Trophoblast cell (in vitro differentiated cells and primary cell): ENCODE data around the gene LAMC3.

ENCODE experiments used
- DNase-seq, 2 donors: peaks; one replicate each; pipeline ENCODE4 v3.0.0-alpha.2; 2016
- H2AFZ ChIP-seq: 2 replicates; pipeline ENCODE4 v1.6.1; 2013; ENCODE audit warnings: low read length, moderate library complexity, mild to moderate bottlenecking; ENCODE audit not compliant: insufficient read depth, poor library complexity
- H2AK5ac ChIP-seq: 2 replicates; pipeline ENCODE4 v1.6.1; 2013; ENCODE audit warnings: mild to moderate bottlenecking, low read length
- H2BK120ac ChIP-seq: 2 replicates; pipeline ENCODE4 v1.6.1; 2013; ENCODE audit warnings: low read length, mild to moderate bottlenecking, moderate library complexity; ENCODE audit not compliant: insufficient read depth, poor library complexity
- H2BK12ac ChIP-seq: 2 replicates; pipeline ENCODE4 v1.6.1; 2013; ENCODE audit warnings: mild to moderate bottlenecking, low read length, moderate library complexity
- H2BK5ac ChIP-seq: 2 replicates; pipeline ENCODE4 v1.6.1; 2013; ENCODE audit warnings: low read length, low read depth, moderate library complexity, mild to moderate bottlenecking; ENCODE audit not compliant: poor library complexity
- H3K14ac ChIP-seq: 2 replicates; pipeline ENCODE4 v1.6.1; 2013; ENCODE audit warnings: mild to moderate bottlenecking, low read length
- H3K18ac ChIP-seq: 2 replicates; pipeline ENCODE4 v1.6.1; 2013; ENCODE audit warnings: mild to moderate bottlenecking, low read length
- H3K23ac ChIP-seq: 2 replicates; pipeline ENCODE4 v1.6.1; 2013; ENCODE audit warnings: low read length
- H3K27ac ChIP-seq: 2 replicates; pipeline ENCODE4 v1.5.1; 2013; ENCODE audit warnings: low read depth, mild to moderate bottlenecking, inconsistent platforms, low read length, moderate library complexity
- H3K27me3 ChIP-seq: 2 replicates; pipeline ENCODE4 v1.6.1; 2013; ENCODE audit warnings: inconsistent platforms, mild to moderate bottlenecking, low read length, moderate library complexity; ENCODE audit not compliant: insufficient read depth
- H3K36me3 ChIP-seq, 2 experiments: 1 replicate in 1 of 2; 2 replicates in 1 of 2; pipeline ENCODE4 v1.6.1; 2013; ENCODE audit warnings: low read length in 2 of 2, mild to moderate bottlenecking in 2 of 2, moderate library complexity in 1 of 2; ENCODE audit not compliant: insufficient read depth in 2 of 2, control insufficient read depth in 1 of 2
- H3K4ac ChIP-seq: 2 replicates; pipeline ENCODE4 v1.6.1; 2013; ENCODE audit warnings: low read depth, mild to moderate bottlenecking, low read length, moderate library complexity
- H3K4me1 ChIP-seq, 2 experiments: 1 replicate in 1 of 2; 2 replicates in 1 of 2; pipeline ENCODE4 v1.6.1; 2013; ENCODE audit warnings: low read length in 2 of 2, mild to moderate bottlenecking in 2 of 2, moderate library complexity in 1 of 2; ENCODE audit not compliant: insufficient read depth in 2 of 2, control insufficient read depth in 1 of 2
- H3K4me2 ChIP-seq: 2 replicates; pipeline ENCODE4 v1.6.1; 2013; ENCODE audit warnings: inconsistent platforms, mild to moderate bottlenecking, low read length, moderate library complexity
- H3K4me3 ChIP-seq: 2 replicates; pipeline ENCODE4 v1.5.1; 2013; ENCODE audit warnings: mild to moderate bottlenecking, low read depth, low read length, inconsistent platforms
- H3K79me1 ChIP-seq: one replicate; pipeline ENCODE4 v1.6.1; 2013; ENCODE audit warnings: low read length
- H3K79me2 ChIP-seq: 2 replicates; pipeline ENCODE4 v1.6.1; 2013; ENCODE audit warnings: low read length, mild to moderate bottlenecking; ENCODE audit not compliant: control insufficient read depth, insufficient read depth, poor library complexity
- H3K9ac ChIP-seq: 2 replicates; pipeline ENCODE4 v1.6.1; 2013; ENCODE audit warnings: mild to moderate bottlenecking, low read length
- H3K9me3 ChIP-seq: 2 replicates; pipeline ENCODE4 v1.6.1; 2013; ENCODE audit warnings: low read depth, mild to moderate bottlenecking, control low read depth, inconsistent platforms, low read length; ENCODE audit not compliant: insufficient read depth
- H4K12ac ChIP-seq: 2 replicates; pipeline ENCODE4 v1.6.1; 2013; ENCODE audit warnings: low read depth, mild to moderate bottlenecking, low read length, moderate library complexity
- H4K8ac ChIP-seq: 2 replicates; pipeline ENCODE4 v1.6.1; 2013; ENCODE audit warnings: low read depth, mild to moderate bottlenecking, low read length, moderate library complexity
- H4K91ac ChIP-seq: one replicate; pipeline ENCODE4 v1.6.1; 2013; ENCODE audit warnings: low read depth, mild to moderate bottlenecking, low read length, moderate library complexity
- WGBS: extraction: QIAGEN DNeasy Blood & Tissue Kit; methylation state at CpG from one replicate; pipeline ENCODE4 v1.1.7; 2013; ENCODE audit warnings: missing lambda C conversion rate; ENCODE audit not compliant: insufficient read length, insufficient coverage; ENCODE audit errors: extremely low coverage; 5-methylcytosine and 5-hydroxymethylcytosine counted together

The LAMC3 gene

GRCh38 chr9:130994135-130995085 is 14.6 kb upstream of the LAMC3 start:
- no CpG with 5 or more reads among the region's 6 CpGs for WGBS
- no peak overlapping the region for H2BK120ac ChIP-seq

GRCh38 chr9:130995086-130996011 is 13.6 kb upstream of the LAMC3 start:
- Histone ChIP-seq H3K18ac (no peak overlapping the region), H4K8ac (no peak overlapping the region)

More at GRCh38 chr9:130994135-130995085, 14.6 kb upstream of the LAMC3 start:
- Histone ChIP-seq H3K18ac (no peak overlapping the region), H3K14ac (no peak overlapping the region), H4K8ac (no peak overlapping the region), H3K4ac (no peak overlapping the region), H3K4me1 (no peaks in the 10 kb centered on the region), H4K91ac (no peak overlapping the region), H3K23ac (no peak overlapping the region), H3K79me2 (no peaks in the 10 kb centered on the region), H2BK5ac (no peak overlapping the region), H3K9me3 (no peaks in the 10 kb centered on the region), H3K79me1 (no peaks in the 10 kb centered on the region), H2AFZ (no peak overlapping the region), H3K4me3 (no peak overlapping the region), H3K27me3 (no peaks in the 10 kb centered on the region), H3K9ac (no peak overlapping the region), H2BK12ac (no peak overlapping the region), H3K27ac (no peak overlapping the region), H2AK5ac (no peak overlapping the region), H3K36me3 (no peaks in the 10 kb centered on the region), H3K4me2 (no peak overlapping the region), H4K12ac (no peak overlapping the region)
- no peak for DNase-seq

GRCh38 chr9:130996205-130996604 is 12.8 kb upstream of the LAMC3 start:
- no peak for DNase-seq
- H3K4ac ChIP-seq: no peak overlapping the region
- no peak overlapping the region for H2AK5ac ChIP-seq
- H3K4me3 ChIP-seq: peak overlapping the region; percentile 58
- no peak overlapping the region for H3K9ac ChIP-seq
- WGBS: no CpG with 5 or more reads among the region's 8 CpGs
- no peak overlapping the region for H2BK120ac ChIP-seq
- no peak overlapping the region for H3K14ac ChIP-seq
- H2AFZ ChIP-seq: no peak overlapping the region
- no peaks in the 10 kb centered on the region for H3K79me1 ChIP-seq
- no peaks in the 10 kb centered on the region for H3K4me1 ChIP-seq
- H3K36me3 ChIP-seq: no peaks in the 10 kb centered on the region
- no peak overlapping the region for H3K27ac ChIP-seq
- no peaks in the 10 kb centered on the region for H3K79me2 ChIP-seq
- H4K12ac ChIP-seq: no peak overlapping the region
- H3K23ac ChIP-seq: no peak overlapping the region
- H3K27me3 ChIP-seq: no peaks in the 10 kb centered on the region
- no peaks in the 10 kb centered on the region for H3K9me3 ChIP-seq
- H2BK5ac ChIP-seq: no peak overlapping the region
- no peak overlapping the region for H3K18ac ChIP-seq
- H4K91ac ChIP-seq: no peak overlapping the region
- H3K4me2 ChIP-seq: no peak overlapping the region
- H4K8ac ChIP-seq: no peak overlapping the region
- no peak overlapping the region for H2BK12ac ChIP-seq

More at GRCh38 chr9:130995086-130996011, 13.6 kb upstream of the LAMC3 start:
- Histone ChIP-seq H4K91ac (no peak overlapping the region), H2BK12ac (no peak overlapping the region), H2BK5ac (no peak overlapping the region), H3K4me3 (no peak overlapping the region), H3K79me2 (no peaks in the 10 kb centered on the region), H3K4me2 (no peak overlapping the region), H3K36me3 (no peaks in the 10 kb centered on the region), H4K12ac (no peak overlapping the region), H2AFZ (no peak overlapping the region), H3K14ac (no peak overlapping the region), H3K23ac (no peak overlapping the region), H3K27me3 (no peaks in the 10 kb centered on the region), H2BK120ac (no peak overlapping the region), H3K4me1 (no peaks in the 10 kb centered on the region), H3K9ac (no peak overlapping the region), H3K4ac (no peak overlapping the region), H2AK5ac (no peak overlapping the region), H3K9me3 (no peaks in the 10 kb centered on the region), H3K27ac (no peak overlapping the region), H3K79me1 (no peaks in the 10 kb centered on the region)
- no peak for DNase-seq
- WGBS: no CpG with 5 or more reads among the region's 15 CpGs

- Histone ChIP-seq H3K14ac (no peak overlapping the region), H3K4me3 (peak overlapping the region; percentile 58), H2AK5ac (no peak overlapping the region), H2AFZ (no peak overlapping the region), H4K12ac (no peak overlapping the region), H3K18ac (no peak overlapping the region), H2BK5ac (no peak overlapping the region), H3K36me3 (no peaks in the 10 kb centered on the region), H3K4me1 (no peaks in the 10 kb centered on the region), H3K9me3 (no peaks in the 10 kb centered on the region), H3K79me1 (no peaks in the 10 kb centered on the region), H3K27me3 (no peaks in the 10 kb centered on the region), H2BK12ac (no peak overlapping the region), H4K8ac (no peak overlapping the region), H3K23ac (no peak overlapping the region), H3K27ac (no peak overlapping the region), H4K91ac (no peak overlapping the region), H2BK120ac (no peak overlapping the region), H3K9ac (no peak overlapping the region), H3K4me2 (no peak overlapping the region), H3K79me2 (no peaks in the 10 kb centered on the region), H3K4ac (no peak overlapping the region)
- no peak for DNase-seq
- WGBS: no CpG with 5 or more reads among the region's 14 CpGs
Measured at GRCh38 chr9:130996676-130997394, 12.1 kb upstream of the LAMC3 start.
